ENCODE results near the gene JPH3. TPM values are rescaled to one million over a fixed set of nuclear protein-coding genes. Genes with fewer than 3 reads are reported as not detected.

The JPH3 gene
- total RNA-seq, 4 donors from 2014 or later = 0.38 TPM; not detected in 3

DNA sequence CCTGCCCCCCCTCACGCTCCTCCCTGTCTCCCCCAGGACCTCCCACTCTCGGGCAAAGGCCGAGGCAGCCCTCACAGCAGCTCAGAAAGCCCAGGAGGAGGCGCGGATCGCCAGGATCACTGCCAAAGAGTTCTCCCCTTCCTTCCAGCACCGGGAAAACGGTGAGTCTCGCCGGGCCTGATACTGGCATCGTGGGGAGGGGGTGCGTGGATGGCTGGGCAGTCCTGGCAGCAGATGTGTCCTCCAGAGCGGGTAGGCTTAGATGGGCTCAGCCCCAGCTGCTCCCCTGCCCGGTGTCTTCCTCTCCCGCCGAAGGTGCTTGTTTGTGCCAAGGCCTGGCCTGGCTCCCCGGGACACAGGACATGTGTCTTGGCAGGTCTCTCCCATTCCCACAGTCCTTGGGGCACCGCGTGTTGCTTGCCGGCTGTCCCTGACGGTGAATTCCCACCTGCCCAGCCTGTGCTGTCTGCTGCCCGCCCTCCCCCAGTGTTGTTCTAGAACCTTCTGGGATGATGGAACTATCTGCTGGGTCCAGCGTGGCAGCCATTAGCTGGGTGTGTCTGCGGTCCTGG lies 81.9 kb downstream of the JPH3 start:
- TF ChIP-seq CTCF (IDR thresholded peaks at IDR 0.05; ENCODE audit: low read depth) = no peak

DNA sequence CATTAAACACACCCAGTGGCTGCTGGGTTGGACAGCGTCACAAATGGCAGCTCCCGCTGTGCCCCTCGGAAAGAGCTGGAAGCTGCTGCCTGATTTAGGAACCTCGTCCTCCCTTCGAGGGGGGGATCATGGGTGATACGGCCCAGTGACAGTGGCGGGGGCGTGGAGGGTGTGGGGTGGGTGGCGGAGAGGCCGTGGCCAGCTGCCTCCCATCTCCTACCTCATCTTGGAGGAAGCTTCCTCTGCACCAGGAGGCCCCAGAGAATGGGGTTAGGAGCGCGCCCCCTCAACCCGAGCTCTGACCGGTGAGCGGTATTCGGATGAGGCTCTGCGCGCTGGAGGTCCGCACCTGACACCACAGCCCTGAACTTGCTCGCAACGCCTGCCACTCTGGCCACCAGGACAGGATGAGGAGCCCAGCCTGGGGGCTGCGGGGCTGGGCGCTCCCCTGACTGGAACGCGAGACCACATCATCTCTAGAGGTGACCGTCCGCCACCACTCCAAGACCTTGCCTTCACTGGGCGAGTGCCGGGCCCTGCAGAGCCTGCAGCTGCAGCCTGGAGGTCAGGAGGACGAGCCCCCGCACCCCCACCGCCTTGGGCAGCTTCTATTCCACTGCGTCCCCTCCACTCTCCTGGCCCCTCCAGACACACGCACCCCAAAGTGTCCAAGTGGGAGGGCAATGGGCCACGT lies 82.5 kb downstream of the JPH3 start:
- no peak for TF ChIP-seq CTCF (IDR thresholded peaks at IDR 0.05; ENCODE audit: low read depth)

DNA sequence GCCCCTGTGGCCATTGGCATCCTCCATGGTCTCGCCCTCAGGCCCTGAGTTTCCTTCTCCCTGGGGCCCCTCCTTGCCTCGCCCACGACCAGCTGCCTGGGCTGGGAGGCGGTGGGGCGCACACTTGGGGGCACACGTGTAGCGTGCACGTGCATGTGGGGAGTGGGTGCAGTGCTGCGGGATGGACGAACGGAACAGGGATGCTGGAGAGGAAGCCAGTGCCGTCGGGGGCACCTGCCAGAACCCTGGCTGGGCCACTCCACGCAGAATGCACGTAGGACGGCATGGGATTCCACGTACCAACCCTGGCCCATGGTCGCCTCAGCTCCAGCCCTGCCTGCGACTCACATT lies 83.1 kb downstream of the JPH3 start:
- TF ChIP-seq CTCF (IDR thresholded peaks at IDR 0.05; ENCODE audit: low read depth) = no peak

GRCh38 chr16:87685766-87686165 lies 83.5 kb downstream of the JPH3 start:
- no peak for TF ChIP-seq CTCF (IDR thresholded peaks at IDR 0.05; ENCODE audit: low read depth)

- no peak for TF ChIP-seq CTCF (IDR thresholded peaks at IDR 0.05; ENCODE audit: low read depth)
These were observed 84.4 kb downstream of the JPH3 start for GRCh38 chr16:87686697-87687096.

- TF ChIP-seq CTCF (IDR thresholded peaks at IDR 0.05; ENCODE audit: low read depth) = no peak
These were observed 85.0 kb downstream of the JPH3 start for GRCh38 chr16:87687126-87687910.

GRCh38 chr16:87687998-87688529 lies 85.8 kb downstream of the JPH3 start:
- no peak for TF ChIP-seq CTCF (IDR thresholded peaks at IDR 0.05; ENCODE audit: low read depth)
